ENCODE data around the gene POLR2I. TPM values are rescaled to one million over a fixed set of nuclear protein-coding genes. Genes with fewer than 3 reads are reported as not detected.

Gene POLR2I
- total and polyA plus RNA-seq, 9 of the 15 experiments (the other 6 are each of a cell fraction or from before 2014, with no cell fraction given), result 28.0 to 283 (median 123) TPM

DNA sequence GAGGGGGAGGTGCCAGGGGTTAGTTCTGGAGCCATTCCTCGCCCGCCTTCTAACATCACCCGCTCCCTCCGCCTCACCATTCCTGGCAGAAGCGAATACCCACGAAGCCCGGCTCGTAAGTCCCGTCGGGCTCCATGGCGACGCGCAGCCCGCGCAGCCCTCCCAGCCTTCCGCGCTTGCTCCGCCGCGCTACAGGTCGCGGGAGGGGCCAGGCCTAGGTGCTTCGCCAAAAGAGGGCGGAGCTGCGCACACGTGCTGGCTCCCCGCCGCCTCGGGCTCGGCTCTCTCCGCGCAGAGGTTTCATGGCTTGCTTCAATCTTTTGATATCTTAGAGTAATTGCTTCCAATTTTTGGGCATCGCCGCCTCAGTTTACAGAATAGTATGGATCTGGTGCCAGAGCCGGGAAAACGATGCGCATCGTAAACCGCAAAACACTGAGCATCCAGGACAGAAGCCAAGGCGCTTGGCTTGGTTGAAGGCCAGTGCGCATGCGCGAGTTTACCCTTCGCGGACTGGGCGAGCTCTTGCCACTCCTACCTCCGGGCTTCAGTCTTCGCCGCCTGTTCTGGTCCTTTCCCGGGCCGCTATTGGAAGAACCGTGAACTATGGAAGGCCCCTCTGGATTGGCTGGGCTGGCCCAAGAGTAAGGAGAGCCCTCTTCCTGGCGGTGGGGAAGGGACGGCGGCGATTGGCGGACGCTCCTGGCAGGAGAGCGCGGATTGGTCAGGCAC is at the start of gene POLR2I (continued):
- TF ChIP-seq CBX3 (IDR thresholded peaks at IDR 0.05; ENCODE audit: borderline replicate concordance in 1 of 2, low read length in 2 of 2), result peak in 1 of 2 experiments; percentile 48; a peak in 1 of 3 replicates
- TF ChIP-seq, protein P1, sequence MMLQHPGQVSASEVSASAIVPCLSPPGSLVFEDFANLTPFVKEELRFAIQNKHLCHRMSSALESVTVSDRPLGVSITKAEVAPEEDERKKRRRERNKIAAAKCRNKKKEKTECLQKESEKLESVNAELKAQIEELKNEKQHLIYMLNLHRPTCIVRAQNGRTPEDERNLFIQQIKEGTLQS (IDR thresholded peaks at IDR 0.05), result no peak
- TF ChIP-seq, protein P1 (CRISPR knock-in tag; conservative IDR thresholded peaks at IDR 0.05), result peak; percentile 37; the same call in 1 of the 2 replicates
- peak; percentile 80 for TF ChIP-seq FIP1L1 (IDR thresholded peaks at IDR 0.05; ENCODE audit: low read depth, low read length, poor library complexity, severe bottlenecking)
- peak; percentile 18; the same call in 1 of the 2 replicates for TF ChIP-seq ZBTB17 (CRISPR knock-in tag; IDR thresholded peaks at IDR 0.05)
- TF ChIP-seq MBD2 (IDR thresholded peaks at IDR 0.05; ENCODE audit: borderline replicate concordance, low read depth), result peak; percentile 92
- TF ChIP-seq POU5F1 (IDR thresholded peaks at IDR 0.05; ENCODE audit: borderline replicate concordance, low read depth, low read length, partially characterized antibody), result peak; percentile 89
- no peak for TF ChIP-seq NR3C1 (CRISPR knock-in tag; IDR thresholded peaks at IDR 0.05)

DNA sequence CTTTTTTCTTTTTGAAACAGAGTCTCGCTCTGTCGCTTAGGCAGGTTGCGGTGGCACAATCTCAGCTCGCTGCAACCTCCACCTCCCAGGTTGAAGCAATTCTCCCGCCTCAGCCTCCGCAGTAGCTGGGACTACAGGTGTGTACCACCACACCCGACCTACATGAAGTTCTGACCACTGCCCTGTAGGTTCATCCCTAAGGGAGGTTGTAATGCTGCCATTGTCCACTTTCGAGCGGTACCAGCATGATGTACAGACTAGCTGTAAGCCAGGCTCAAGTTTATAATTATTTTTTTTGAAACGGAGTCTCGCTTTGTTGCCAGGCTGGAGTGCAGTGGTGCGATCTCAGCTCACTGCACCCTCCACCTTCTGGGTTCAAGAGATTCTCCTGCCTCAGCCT is 49.1 kb upstream of the POLR2I start:
- H3K9me3 ChIP-seq (replicated peaks; ENCODE audit: control insufficient read depth, insufficient read depth, low read depth, low read length), result no peaks in the 10 kb centered on the region
- H3K27me3 ChIP-seq (ENCODE audit: control insufficient read depth in 2 of 2, insufficient read depth in 2 of 2, low read length in 2 of 2), result no peaks in the 10 kb centered on the region
- H4K20me1 ChIP-seq (replicated peaks; ENCODE audit: control insufficient read depth, insufficient read depth, low read length), result no peaks in the 10 kb centered on the region
- no peak overlapping the region for H2AFZ ChIP-seq (ENCODE audit: low read depth, low read length)
- peaks cover 6% of the 10 kb centered on the region; the same call in 2 of the 3 replicates for H3K36me3 ChIP-seq (ENCODE audit: control insufficient read depth, insufficient read depth, low read length)
- in situ Hi-C loops (cut with MboI) (no loop called here), intact Hi-C loops (cut with micrococcal nuclease) (no loop called here)
- DNase-seq (ENCODE audit: extremely low read depth in 1 of 4, low spot score in 3 of 4) (no peak), FAIRE-seq (no peak), ATAC-seq (no peak)
- H3K4me2 ChIP-seq (ENCODE audit: insufficient read depth, low read length), result no peak overlapping the region
- H3K9ac ChIP-seq (ENCODE audit: insufficient read depth in 1 of 2, low read depth in 2 of 2, low read length in 2 of 2), result no peak overlapping the region
- no peak overlapping the region for H3K27ac ChIP-seq (ENCODE audit: extremely low read depth, low read depth, low read length)
- 89% methylated on average over 11 of the region's 12 CpGs for WGBS (ENCODE audit: insufficient coverage, low coverage, missing lambda C conversion rate)
- H3K4me3 ChIP-seq, result no peak overlapping the region
- no peaks in the 10 kb centered on the region; a peak in 1 of 5 replicates for H3K4me1 ChIP-seq (replicated peaks in 1 of 2; ENCODE audit: control insufficient read depth in 2 of 2, insufficient read depth in 2 of 2, low read length in 2 of 2)
- no peaks in the 10 kb centered on the region for H3K79me2 ChIP-seq (ENCODE audit: control insufficient read depth, insufficient read depth, low read length)
- POLR2A ChIA-PET, result interaction anchor here (0.6 kb wide), 1 partner anchor 1887 kb away, joined by 3 read pairs; no protein-coding TSS in a partner anchor
- CTCF ChIA-PET (ENCODE audit: low intra/inter-chr PET ratio), result no interaction called here
- no TSS peak for BruUV-seq (replicated peaks)
- H3K9me1 ChIP-seq (ENCODE audit: control insufficient read depth, insufficient read depth, low read length), result no peaks in the 10 kb centered on the region
- no peak for TF ChIP-seq ZFP1 (CRISPR knock-in tag; IDR thresholded peaks at IDR 0.05)
- no peak for TF ChIP-seq CBFB (CRISPR knock-in tag; IDR thresholded peaks at IDR 0.05)
- no peak for TF ChIP-seq E2F3 (CRISPR knock-in tag; IDR thresholded peaks at IDR 0.05)
- TF ChIP-seq MXD1 (CRISPR knock-in tag; IDR thresholded peaks at IDR 0.05; ENCODE audit: borderline replicate concordance, poor library complexity, severe bottlenecking), result no peak
- no peak for TF ChIP-seq ZNF398 (CRISPR knock-in tag; IDR thresholded peaks at IDR 0.05)

All from K562 (cell line).